Esophagus squamous epithelium (tissue), 4 donors: ENCODE measurements around the gene ANO2.

Experiments used
- POLR2A ChIP-seq, 4 donors: fragments of 450-650 bp; IDR thresholded peaks; one replicate each; pipeline ENCODE4 v1.6.1; 2017; ENCODE audit warnings: antibody characterized with exemption in 4 of 4, mild to moderate bottlenecking in 4 of 4, moderate library complexity in 3 of 4
- TF ChIP-seq, protein P1 (sequence below), 6 experiments: fragments of 450-650 bp in 4 of 6; fragments of 200-600 bp in 2 of 6; sonication (generic) in 2 of 6; IDR thresholded peaks; one replicate each; pipeline ENCODE4 v1.5.1; 2016 to 2019; ENCODE audit warnings: antibody characterized with exemption in 6 of 6, mild to moderate bottlenecking in 4 of 6, moderate library complexity in 4 of 6

DNA sequence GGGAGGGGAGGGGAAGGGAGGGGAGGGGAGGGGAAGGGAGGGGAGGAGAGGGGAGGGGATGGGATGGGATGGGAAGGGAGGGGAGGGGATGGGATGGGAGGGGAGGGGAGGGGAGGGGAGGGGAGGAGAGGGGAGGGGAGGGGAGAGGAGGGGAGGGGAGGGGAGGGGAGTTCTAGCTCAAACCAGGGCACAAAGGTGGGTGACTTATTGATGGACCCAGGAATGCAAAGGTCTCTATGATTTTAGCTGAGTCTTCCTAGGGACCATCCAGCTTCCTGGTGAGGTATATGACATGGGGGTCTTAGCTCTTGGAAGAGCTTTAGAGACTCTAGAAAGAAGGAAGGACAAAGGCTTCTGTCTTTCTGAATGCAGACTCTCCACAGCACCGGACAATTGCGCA, 42.3 kb downstream of the ANO2 start:
- TF ChIP-seq, protein P1, sequence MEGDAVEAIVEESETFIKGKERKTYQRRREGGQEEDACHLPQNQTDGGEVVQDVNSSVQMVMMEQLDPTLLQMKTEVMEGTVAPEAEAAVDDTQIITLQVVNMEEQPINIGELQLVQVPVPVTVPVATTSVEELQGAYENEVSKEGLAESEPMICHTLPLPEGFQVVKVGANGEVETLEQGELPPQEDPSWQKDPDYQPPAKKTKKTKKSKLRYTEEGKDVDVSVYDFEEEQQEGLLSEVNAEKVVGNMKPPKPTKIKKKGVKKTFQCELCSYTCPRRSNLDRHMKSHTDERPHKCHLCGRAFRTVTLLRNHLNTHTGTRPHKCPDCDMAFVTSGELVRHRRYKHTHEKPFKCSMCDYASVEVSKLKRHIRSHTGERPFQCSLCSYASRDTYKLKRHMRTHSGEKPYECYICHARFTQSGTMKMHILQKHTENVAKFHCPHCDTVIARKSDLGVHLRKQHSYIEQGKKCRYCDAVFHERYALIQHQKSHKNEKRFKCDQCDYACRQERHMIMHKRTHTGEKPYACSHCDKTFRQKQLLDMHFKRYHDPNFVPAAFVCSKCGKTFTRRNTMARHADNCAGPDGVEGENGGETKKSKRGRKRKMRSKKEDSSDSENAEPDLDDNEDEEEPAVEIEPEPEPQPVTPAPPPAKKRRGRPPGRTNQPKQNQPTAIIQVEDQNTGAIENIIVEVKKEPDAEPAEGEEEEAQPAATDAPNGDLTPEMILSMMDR (IDR thresholded peaks at IDR 0.05) = no peak
- no peak for TF ChIP-seq POLR2A (IDR thresholded peaks at IDR 0.05)
